Fibroblast of the conjunctiva (primary cell): ENCODE measurements around the gene MS4A10.

ENCODE experiments used
- DNase-seq: peaks from one replicate; pipeline ENCODE4 v3.0.0-alpha.2; 2010; ENCODE audit warnings: low read depth

The MS4A10 gene

DNA sequence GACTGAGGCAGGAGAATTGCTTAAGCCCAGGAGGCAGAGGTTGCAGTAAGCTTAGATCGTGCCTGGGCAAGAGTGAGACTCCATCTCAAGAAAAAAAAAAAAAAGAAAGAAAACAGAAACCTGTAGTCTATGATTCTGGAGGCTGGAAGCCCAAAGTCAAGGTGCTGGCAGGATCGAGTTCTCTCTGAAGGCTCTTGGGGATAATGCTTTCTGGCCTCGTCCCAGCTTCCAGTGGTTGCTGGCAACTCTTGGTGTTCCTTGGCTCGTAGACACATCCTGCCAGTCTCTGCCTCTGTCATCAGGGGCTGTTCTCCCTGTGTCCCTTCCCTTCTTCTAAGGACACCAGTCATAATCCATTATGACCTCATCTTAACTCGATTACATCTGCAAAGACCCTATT lies 40.0 kb downstream of the MS4A10 start:
- no peak for DNase-seq

DNA sequence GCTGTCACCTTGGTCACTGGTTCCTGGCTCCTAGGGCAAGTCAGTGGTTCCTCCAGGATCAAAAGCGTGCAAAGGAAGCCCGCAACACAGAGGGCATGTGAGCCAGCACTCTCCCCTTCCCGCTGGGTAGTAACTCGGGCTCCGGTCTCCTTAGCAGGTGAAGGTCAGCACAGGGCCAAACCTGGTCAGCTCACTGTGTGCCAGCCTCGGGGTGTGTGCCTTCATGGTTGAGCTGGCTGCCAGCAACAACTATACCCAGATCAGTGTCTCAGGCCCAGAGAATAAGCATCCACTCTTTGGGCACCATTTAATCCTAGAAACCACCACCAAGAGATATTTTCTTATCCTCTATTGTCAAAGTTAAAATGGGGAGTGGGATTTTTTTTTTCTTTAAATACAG lies 40.7 kb downstream of the MS4A10 start:
- no peak for DNase-seq

DNA sequence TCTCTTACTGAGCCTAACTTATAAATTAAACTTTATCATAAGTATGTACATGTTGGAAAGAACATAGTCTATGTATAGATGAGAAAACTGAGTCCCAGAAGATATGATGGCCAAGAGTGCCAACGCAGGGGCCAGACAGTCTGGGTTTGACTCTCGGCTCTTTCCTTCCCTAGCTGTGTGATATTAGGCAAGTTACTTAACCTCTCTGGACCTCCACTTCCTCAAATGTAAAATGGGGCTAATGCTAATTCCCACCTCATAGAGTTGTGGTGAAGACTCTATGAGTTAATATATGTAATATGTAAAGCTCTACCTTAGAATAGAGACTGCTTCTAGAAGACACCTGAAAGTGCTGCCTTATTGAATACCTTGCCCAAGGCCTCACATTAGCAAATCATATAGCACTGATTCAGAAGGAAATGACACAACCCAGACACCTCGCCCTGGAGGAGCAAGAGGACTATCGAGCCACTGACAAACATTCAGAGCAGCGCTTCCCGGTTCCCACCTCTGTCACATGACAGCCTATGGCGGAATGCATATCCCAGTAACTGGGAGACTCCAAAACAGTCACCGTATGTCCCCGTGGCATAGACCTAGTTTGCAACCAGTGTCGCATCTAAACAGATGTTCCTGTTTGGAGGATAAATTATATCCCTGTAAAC lies 45.5 kb downstream of the MS4A10 start:
- no peak for DNase-seq

DNA sequence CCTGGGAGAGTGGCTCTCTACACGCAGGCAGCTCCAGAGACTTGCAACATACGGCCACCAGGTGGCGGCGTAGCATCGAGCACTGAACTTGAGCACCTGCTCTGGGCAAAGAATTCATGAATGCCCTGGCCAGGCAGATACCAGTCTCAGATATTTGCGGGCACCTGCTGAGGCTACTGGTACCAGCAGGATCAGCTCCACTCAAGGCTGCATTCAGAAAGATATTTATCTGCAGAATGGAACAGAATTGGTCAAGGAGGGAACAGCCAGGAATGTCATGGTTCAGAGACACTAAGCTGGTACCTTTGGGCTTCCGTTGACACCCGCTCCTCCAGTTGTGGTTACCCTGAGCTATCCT lies 46.0 kb downstream of the MS4A10 start:
- peak; percentile 59 for DNase-seq

DNA sequence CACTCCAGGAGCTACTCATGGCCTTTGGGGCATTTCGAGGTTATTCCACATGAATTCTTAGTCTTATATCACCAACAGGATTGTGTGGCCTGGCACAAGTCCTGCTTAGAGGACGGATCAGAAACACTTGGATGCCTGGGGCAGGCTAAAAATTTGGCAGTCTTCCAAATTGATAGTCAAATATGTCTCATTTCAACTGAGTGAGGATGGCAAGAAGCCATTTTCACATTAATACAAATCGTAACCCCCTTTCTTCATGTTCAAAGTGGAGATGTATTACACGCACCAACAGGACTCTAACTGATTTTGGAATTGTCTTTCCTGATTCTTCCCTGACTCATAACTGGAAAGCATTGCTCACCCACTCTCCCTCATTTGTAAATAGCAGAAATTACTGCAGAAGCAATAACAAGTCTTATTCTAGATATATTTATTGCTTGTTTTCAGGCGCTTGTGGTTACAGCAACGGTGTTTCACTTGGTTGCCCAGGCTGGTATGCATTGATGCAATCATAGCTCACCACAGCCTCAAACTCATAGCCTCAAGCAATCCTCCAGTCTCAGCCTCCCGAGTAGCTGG lies 46.5 kb downstream of the MS4A10 start:
- DNase-seq: no peak

DNA sequence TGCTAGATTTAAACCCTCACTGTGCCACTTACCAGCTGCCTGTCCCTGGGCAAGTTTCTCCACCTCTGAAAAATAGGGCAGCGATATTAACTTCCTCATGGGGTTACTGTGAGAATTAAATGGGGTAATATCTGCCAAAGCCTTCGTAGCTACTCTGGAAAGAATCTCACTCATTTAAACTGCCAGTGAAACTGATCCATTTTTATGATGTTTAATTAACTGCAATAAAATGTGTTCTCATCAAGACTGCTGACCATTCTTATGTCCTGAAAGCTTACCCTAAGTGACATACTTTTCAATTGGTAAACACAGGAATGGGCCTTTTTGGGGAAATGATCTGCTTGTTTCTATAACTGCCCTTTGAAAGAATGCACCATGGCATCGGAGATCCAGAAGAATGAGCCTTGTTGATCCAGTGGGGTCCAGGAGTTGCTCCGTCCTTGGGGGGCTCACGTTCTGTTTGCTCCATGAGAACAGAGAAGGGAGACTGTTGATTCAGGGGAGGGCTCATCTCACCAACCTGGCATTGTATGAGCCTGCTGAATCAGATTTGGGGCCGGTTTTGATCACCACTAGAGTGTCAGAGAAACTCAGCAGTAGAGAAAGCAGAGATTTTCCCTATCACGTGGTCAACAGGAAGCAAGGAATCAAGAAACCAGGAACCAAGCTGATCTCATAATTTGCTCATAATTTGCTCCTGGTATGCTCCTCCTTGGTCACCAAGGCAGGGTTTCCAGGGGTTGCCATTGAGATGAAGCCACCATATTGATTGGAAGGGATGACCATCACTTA lies 49.8 kb downstream of the MS4A10 start:
- no peak for DNase-seq

- DNase-seq: no peak
Observed at GRCh38 chr11:60835534-60835846, 50.4 kb downstream of the MS4A10 start.

DNA sequence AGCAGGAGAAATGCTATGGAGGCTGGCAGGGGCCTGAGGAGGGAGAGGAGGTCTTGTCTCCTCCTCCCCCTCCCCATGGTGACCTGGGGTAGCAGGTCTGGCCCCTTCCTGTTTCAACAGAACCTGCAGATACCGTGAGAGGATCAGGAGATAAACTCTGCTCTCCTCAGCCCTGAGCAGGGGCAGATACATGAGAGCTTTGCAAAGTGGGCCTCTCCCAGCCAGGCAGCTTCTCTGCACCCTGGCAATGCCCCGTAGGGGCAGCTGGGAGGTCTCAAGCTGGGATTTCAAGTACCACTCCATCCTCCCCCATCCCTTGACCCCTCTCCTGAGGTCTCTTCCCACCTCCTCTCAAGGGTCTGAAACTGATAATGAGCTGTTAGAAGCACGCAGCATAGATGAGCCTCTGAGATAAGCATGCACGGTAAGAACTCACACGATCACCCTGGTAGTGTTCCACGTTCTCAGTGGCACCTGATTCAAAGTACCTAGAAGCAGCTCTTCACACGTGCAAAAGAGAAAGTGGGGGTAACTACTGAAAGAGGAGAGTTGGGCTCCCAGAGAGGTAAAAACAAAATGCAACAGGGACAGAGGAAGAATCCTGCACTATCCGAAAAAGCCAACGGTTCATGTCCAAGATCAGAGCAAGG lies 51.9 kb downstream of the MS4A10 start:
- no peak for DNase-seq

DNA sequence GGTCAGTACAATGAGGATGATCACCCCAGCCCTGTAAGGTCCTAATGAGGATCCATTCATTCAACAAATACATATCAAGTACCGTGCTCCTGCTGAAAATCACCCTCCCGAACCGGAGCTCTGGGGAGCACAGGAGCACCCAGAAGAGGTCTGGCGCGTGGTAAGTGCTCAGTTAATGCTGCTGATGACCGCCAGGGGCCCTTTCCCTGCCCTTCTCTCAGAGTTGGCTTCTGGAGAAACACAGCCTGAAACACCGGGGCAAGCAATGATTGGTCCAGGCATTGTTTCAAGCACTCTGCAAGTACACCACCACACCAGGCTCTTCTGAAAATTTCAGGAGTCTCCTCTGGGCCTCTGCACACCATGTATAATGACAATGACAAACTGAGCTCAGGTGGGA lies 53.0 kb downstream of the MS4A10 start:
- no peak for DNase-seq

DNA sequence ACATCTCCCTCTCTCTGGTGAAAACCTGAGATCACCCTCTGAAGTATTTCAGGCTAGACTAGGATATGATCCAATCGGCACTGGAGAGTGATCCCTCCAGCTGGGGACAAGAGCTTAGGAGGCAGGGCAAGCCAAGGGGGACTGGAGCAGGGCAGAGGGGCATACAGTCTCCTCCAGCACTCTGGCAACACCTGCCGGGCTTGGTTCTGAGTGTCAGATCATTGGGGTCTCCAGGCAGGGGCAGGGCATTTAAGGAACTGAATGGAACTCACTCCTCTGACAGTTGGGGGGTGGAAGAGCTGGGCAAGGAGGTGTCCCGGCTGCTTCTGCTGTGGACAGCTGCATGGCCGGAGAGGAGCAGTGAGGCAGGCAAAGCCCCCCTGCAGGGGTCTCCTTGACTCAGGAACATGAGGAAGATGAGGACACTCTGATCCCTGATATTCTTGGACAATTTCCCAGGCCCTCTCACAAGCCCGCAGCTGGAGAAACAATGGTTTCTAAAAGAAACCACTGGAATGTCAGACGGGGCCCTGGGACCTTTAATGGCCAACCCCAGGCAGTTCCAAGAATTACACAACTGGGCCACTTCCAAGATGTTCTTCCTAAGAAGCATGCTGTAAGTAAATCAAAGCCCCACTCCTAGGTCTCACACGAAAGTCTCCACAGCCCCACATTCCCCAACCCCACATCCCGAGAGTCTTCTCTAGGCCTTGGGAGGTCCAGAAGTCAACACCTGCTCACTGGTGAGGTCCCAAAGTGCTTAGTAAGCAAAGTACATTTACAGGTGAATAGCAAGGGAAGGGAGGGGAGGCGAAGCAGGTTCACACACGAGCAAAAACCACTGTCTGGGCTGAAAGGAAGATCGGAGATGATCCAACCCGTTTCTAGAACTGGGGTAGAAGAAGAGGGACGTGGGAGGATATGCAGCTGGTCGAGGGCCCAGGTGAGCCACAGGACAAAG lies 55.6 kb downstream of the MS4A10 start:
- peak; percentile 68 for DNase-seq

- DNase-seq: peak; percentile 95
Observed at GRCh38 chr11:60841797-60842667, 56.9 kb downstream of the MS4A10 start, which contains the start of gene CCDC86. CCDC86 (plus strand) TSS chr11:60842113; CDS start chr11:60842125, 12 bp downstream.

GRCh38 chr11:60842668-60843600 lies 57.8 kb downstream of the MS4A10 start:
- no peak for DNase-seq

GRCh38 chr11:60844045-60844869 lies 59.1 kb downstream of the MS4A10 start:
- no peak for DNase-seq

DNA sequence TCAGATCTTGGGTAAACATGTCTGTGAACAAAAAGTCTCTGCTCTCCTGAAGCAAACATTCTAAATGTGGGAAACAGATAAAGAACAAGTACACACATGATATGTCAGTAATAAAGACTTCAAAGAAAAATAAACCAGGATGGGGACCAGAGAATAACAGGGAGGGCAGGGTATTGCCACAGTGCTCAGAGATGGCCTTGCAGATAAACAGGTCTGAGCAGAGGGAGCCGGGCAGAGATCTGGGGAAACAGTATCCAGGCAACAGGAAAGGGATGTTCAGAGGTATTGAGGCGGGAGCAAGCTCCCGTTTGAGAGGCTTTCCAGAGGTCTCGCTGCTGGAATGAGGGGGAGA lies 59.7 kb downstream of the MS4A10 start:
- DNase-seq: no peak

GRCh38 chr11:60845338-60845737 lies 60.2 kb downstream of the MS4A10 start:
- DNase-seq: no peak

DNA sequence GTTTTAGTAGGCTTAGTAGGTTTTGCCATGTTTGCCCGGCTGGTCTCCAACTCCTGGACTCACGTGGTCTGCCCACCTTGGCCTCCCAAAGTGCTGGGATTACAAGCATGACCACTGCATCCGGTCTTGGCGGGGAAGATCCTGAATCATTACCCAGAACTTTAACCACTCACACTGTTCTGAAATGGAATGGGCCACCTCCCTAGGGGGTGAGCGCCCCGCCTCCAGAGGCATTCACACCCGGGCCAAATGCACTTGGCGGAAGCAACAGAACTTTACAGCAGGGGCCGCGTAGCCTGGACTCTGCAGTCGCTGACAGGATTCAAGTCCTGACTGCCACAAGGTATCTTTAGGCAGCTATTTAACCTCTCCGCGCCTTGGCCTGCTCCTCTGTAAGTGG lies 62.1 kb downstream of the MS4A10 start:
- no peak for DNase-seq

DNA sequence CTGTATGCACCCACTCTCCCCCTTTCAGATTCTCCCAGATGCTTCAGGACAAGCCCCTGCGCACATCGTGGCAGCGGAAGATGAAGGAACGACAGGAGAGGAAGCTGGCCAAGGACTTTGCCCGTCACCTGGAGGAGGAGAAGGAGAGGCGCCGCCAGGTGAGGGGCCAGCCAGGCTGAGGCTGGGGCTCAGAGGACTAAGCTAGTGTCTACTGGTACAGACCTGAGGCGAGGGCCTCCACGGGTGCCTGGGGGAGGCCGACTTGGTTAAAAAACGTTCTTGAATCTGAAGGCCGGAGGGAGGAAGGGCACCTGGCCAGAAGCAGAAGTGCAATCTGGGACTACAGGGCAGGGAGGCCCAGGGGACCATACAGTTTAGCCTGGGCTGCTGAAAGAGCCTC lies 62.8 kb downstream of the MS4A10 start:
- no peak for DNase-seq

DNA sequence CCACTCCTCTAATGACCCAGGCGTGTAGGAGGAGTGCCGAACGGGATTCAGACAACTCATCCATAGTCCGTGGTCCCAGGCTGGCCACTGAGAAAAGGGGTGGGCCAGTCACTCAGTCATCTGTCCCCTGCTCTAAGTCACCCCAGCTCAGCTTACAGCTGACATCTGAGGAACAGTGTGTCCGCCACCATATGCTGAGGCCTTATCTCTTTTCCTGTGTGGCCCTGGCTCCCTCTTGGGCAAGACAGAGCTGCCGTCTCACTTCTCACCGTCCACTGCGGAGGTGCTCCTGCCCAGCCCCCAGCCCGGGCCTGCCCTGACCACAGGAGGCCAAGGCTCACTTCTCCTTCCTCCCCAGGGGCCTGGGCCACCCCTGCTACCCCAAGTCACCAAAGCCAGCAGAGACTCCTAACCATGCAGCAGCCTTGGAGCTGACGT lies 63.6 kb downstream of the MS4A10 start:
- DNase-seq: no peak
